Parathyroid adenoma (tissue), 2 donors: ENCODE data around the gene CADM2.

ENCODE experiments used
- H2AFZ ChIP-seq: fragments of 300-600 bp; sonication (generic); one replicate; pipeline ENCODE4 v1.7.0; 2017; ENCODE audit warnings: antibody characterized with exemption, mild to moderate bottlenecking
- H3K27ac ChIP-seq: fragments of 300-600 bp; sonication (generic); one replicate; pipeline ENCODE4 v1.7.0; 2017
- H3K27me3 ChIP-seq: fragments of 300-600 bp; sonication (generic); one replicate; pipeline ENCODE4 v1.7.0; 2017; ENCODE audit warnings: low read length; ENCODE audit not compliant: control insufficient read depth, insufficient read depth
- H3K36me3 ChIP-seq: fragments of 300-600 bp; sonication (generic); one replicate; pipeline ENCODE4 v1.7.0; 2017; ENCODE audit warnings: low read length; ENCODE audit not compliant: control insufficient read depth, insufficient read depth
- H3K4me1 ChIP-seq: fragments of 300-600 bp; sonication (generic); one replicate; pipeline ENCODE4 v1.7.0; 2017; ENCODE audit warnings: control low read depth
- H3K4me2 ChIP-seq: fragments of 300-600 bp; sonication (generic); one replicate; pipeline ENCODE4 v1.7.0; 2017; ENCODE audit warnings: low read length
- H3K4me3 ChIP-seq: fragments of 300-600 bp; sonication (generic); one replicate; pipeline ENCODE4 v1.7.0; 2017; ENCODE audit warnings: low read depth, low read length
- H3K79me2 ChIP-seq: fragments of 300-600 bp; sonication (generic); one replicate; pipeline ENCODE4 v1.7.0; 2017; ENCODE audit warnings: control low read depth
- H3K9ac ChIP-seq: fragments of 300-600 bp; sonication (generic); one replicate; pipeline ENCODE4 v1.7.0; 2017; ENCODE audit warnings: mild to moderate bottlenecking
- H3K9me3 ChIP-seq: fragments of 300-600 bp; sonication (generic); one replicate; pipeline ENCODE4 v1.7.0; 2017; ENCODE audit warnings: low read length; ENCODE audit not compliant: control insufficient read depth
- TF ChIP-seq, protein P1 (sequence below): fragments of 300-600 bp; sonication (generic); IDR thresholded peaks from one replicate; pipeline ENCODE4 v1.7.0; 2017; ENCODE audit warnings: antibody characterized with exemption, mild to moderate bottlenecking
- donor health status: primary hyperparathyroidism.

CADM2 gene

DNA sequence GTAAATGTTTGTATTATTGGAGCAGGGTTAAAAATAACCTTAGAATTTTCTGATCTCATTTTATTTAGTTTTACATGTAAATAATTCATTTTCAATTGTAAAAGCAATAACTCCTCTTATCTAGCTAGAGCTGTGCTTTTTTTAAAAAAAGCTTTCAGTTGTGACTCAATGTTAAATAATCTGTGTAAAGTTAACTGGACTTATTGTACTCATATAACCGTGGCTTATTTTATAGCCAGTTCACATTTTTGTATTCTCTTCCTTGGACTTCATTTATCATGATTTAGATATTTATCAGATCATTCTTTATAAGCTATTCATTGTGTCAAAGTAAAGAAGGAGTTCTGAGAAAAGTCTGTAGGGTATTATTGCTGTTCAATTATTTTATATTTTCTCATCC lies 435.6 kb downstream of the CADM2 start:
- no peaks in the 10 kb centered on the region for H3K4me1 ChIP-seq
- TF ChIP-seq, protein P1, sequence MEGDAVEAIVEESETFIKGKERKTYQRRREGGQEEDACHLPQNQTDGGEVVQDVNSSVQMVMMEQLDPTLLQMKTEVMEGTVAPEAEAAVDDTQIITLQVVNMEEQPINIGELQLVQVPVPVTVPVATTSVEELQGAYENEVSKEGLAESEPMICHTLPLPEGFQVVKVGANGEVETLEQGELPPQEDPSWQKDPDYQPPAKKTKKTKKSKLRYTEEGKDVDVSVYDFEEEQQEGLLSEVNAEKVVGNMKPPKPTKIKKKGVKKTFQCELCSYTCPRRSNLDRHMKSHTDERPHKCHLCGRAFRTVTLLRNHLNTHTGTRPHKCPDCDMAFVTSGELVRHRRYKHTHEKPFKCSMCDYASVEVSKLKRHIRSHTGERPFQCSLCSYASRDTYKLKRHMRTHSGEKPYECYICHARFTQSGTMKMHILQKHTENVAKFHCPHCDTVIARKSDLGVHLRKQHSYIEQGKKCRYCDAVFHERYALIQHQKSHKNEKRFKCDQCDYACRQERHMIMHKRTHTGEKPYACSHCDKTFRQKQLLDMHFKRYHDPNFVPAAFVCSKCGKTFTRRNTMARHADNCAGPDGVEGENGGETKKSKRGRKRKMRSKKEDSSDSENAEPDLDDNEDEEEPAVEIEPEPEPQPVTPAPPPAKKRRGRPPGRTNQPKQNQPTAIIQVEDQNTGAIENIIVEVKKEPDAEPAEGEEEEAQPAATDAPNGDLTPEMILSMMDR: no peak
- no peak overlapping the region for H2AFZ ChIP-seq
- H3K79me2 ChIP-seq: no peaks in the 10 kb centered on the region
- no peak overlapping the region for H3K4me2 ChIP-seq
- no peaks in the 10 kb centered on the region for H3K36me3 ChIP-seq
- no peak overlapping the region for H3K9ac ChIP-seq
- no peak overlapping the region for H3K27ac ChIP-seq
- H3K27me3 ChIP-seq: no peaks in the 10 kb centered on the region
- no peak overlapping the region for H3K4me3 ChIP-seq
- H3K9me3 ChIP-seq: peaks cover 6% of the 10 kb centered on the region

DNA sequence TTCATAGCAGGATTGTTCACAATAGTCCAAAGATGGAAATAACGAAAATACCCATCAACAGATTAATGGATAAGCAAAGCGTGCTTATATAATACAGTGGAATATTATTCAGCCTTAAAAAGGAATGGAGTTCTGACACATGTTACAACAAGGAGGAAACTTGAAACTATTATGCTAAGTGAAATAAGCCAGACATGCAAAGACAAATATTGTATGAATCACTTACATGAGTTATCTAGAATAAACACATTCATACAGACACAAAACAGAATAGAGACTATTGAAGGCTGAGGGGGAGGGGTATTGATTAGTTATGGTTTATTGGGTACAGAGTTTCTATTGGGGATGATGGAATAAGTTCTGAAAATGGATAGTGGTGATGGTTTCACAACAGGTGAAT lies 438.6 kb downstream of the CADM2 start:
- no peak overlapping the region for H3K4me2 ChIP-seq
- no peak overlapping the region for H3K9ac ChIP-seq
- no peak overlapping the region for H3K4me3 ChIP-seq
- no peaks in the 10 kb centered on the region for H3K36me3 ChIP-seq
- no peaks in the 10 kb centered on the region for H3K4me1 ChIP-seq
- no peaks in the 10 kb centered on the region for H3K27me3 ChIP-seq
- peaks cover 6% of the 10 kb centered on the region for H3K9me3 ChIP-seq
- H3K27ac ChIP-seq: no peak overlapping the region
- TF ChIP-seq, protein P1: no peak
- no peak overlapping the region for H2AFZ ChIP-seq
- no peaks in the 10 kb centered on the region for H3K79me2 ChIP-seq

DNA sequence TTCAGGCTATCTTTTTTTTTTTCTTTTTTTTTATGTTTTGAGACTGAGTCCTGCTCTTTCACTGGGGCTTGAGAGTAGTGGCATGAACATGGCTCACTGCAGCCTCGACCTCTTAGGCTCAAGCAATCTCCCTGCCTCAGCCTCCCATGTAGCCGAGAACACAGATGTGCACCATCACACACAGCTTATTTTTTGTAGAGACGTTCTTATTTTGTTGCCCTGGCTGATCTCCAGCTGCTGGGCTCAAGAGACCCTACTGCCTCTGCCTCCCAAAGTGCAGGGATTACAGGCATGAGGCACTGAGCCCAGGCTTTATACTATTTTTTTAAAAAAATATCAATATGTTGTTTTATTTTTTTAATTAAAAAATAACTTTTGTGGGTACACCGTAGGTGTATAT lies 467.3 kb downstream of the CADM2 start:
- H3K27ac ChIP-seq: no peak overlapping the region
- H3K9ac ChIP-seq: no peak overlapping the region
- TF ChIP-seq, protein P1: no peak
- H3K4me3 ChIP-seq: no peak overlapping the region
- H3K36me3 ChIP-seq: no peaks in the 10 kb centered on the region
- H3K27me3 ChIP-seq: no peaks in the 10 kb centered on the region
- H3K4me1 ChIP-seq: no peaks in the 10 kb centered on the region
- H2AFZ ChIP-seq: no peak overlapping the region
- H3K9me3 ChIP-seq: no peaks in the 10 kb centered on the region
- no peaks in the 10 kb centered on the region for H3K79me2 ChIP-seq
- H3K4me2 ChIP-seq: no peak overlapping the region

DNA sequence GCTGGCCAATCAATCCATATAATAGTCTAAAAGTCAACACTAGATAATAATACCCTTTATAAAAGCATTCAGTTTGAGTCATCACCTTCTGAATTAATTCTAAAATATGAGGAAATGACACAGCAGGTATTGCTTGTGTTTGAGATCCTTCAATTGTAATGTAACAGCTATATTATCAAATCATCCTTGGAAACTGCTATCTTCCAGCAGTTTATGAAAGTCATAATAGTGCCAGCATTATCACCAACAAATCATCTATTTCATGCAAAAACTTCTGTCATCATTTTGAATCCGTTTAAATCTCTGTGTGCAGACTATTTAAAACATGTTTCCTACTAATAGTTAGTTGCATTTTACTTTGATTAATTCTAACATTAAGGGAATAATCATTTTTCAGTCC lies 468.7 kb downstream of the CADM2 start:
- H3K4me1 ChIP-seq: no peaks in the 10 kb centered on the region
- H3K4me2 ChIP-seq: no peak overlapping the region
- no peaks in the 10 kb centered on the region for H3K9me3 ChIP-seq
- no peaks in the 10 kb centered on the region for H3K79me2 ChIP-seq
- H3K36me3 ChIP-seq: no peaks in the 10 kb centered on the region
- H2AFZ ChIP-seq: no peak overlapping the region
- H3K27ac ChIP-seq: no peak overlapping the region
- H3K27me3 ChIP-seq: no peaks in the 10 kb centered on the region
- TF ChIP-seq, protein P1: no peak
- H3K9ac ChIP-seq: no peak overlapping the region
- no peak overlapping the region for H3K4me3 ChIP-seq

DNA sequence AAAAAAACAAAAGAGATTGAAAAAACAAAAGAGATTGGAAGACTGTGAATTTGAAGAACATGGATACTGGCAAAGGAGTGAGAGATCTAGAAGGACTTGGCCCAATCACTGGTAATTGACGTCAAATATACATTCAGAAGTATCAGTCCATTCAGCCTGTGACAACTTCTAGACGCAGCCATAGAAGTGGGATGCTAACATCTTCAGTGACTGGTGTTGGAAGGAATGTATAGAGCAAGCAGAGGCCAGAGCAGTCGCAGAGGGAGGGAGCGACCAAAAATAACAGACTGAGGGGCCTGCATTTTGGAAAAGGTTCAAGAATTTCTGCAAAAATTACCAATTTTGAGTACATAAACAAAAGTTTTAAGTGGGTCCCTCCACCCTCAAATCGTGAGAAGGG lies 473.3 kb downstream of the CADM2 start:
- no peak overlapping the region for H2AFZ ChIP-seq
- H3K9ac ChIP-seq: no peak overlapping the region
- no peaks in the 10 kb centered on the region for H3K36me3 ChIP-seq
- no peaks in the 10 kb centered on the region for H3K27me3 ChIP-seq
- H3K79me2 ChIP-seq: no peaks in the 10 kb centered on the region
- no peak overlapping the region for H3K27ac ChIP-seq
- H3K4me3 ChIP-seq: no peak overlapping the region
- no peak overlapping the region for H3K4me2 ChIP-seq
- H3K4me1 ChIP-seq: no peaks in the 10 kb centered on the region
- no peaks in the 10 kb centered on the region for H3K9me3 ChIP-seq
- TF ChIP-seq, protein P1: no peak
